HCEC 1CT (cell line): ENCODE data around the gene PROK1.
"Not testable (repeated sequence)": the region's sequence is repeated elsewhere in the genome, so short reads cannot be mapped to it uniquely, and the experiment has no call there.

Experiments used
- DNase-seq: peaks from one replicate; pipeline ENCODE4 v3.0.0-alpha.2; 2017

The PROK1 gene

GRCh38 chr1:110434946-110435345, 16.0 kb upstream of the PROK1 start:
- no peak for DNase-seq

DNA sequence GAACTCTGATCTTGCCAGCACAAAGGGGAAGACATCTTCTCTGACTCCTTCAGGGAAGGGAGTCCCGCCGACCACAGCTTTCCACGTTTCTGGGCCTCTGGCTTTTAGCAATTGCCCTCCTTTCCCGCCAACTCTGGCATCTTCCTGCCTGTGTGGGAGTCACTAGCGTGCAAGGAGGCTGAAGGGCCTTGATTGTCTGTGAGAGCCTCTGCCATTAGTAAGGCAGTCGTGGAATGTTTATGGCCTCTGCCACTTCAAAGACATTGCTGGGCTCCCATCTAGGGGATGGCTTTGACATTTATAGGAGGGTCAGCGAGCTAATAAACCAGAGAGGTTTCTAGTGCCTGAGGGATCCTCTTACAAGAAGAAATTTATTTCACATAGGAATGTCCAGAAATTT, 14.3 kb upstream of the PROK1 start:
- no peak for DNase-seq

- DNase-seq = not testable (repeated sequence)
These were observed 13.2 kb upstream of the PROK1 start for GRCh38 chr1:110437645-110438299.

DNA sequence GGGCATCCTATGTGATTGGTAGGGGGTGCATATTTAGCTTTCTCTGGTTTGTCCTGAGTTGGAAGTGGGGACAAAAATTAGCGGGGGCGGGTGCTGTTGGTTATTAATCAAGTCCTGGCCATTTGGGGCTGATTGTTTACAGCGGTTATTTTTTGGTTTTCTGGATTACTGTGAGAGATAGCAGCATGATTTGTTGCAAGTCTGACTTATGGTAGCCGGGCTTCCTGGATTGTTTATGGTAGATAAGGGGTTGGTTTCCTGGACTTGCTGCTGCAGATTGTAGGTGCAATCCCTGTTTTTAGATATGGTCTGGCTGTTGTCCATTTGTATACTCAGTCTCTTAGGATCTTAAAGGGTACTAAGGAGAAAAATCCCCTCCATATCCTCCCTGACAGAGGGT, 12.1 kb upstream of the PROK1 start:
- no peak for DNase-seq

DNA sequence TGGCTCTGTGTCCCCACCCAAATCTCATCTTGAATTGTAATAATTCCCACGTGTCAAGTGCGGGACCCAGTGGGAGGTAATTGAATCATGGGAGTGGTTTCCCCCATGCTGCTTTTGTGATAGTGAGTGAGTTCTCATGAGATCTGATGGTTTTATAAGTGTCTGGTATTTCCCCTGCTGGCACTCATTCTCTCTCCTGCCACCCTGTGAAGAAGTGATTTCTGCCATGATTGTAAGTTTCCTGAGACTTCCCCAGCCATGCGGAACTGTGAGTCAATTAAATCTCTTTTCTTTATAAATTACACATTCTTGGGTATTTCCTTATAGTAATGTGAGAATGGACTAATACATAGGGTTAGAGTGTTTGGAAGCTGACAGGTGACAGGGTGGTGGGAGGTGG, 11.1 kb upstream of the PROK1 start:
- not testable (repeated sequence) for DNase-seq

GRCh38 chr1:110440877-110441276, 10.1 kb upstream of the PROK1 start:
- no peak for DNase-seq

DNA sequence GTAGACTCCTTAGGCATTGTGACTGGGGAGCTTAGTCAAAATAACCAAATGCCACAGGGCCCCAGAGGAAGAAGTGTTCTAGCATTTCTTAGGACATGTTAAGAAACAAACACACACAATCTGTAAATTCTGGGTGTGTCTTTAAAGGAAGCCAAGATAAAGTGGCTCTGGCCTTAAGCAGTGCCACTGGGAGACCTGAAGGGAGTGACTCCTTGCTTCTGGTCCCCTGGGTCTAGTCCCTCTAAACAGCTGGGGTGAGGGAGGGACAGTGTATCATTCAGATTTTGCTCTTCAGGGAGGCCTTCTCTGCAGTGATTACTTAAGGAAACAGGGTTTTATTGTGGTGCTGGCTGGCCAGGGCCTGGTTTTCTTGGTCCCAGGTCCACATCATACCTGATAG, 9.1 kb upstream of the PROK1 start:
- no peak for DNase-seq

GRCh38 chr1:110443451-110443850, 7.5 kb upstream of the PROK1 start:
- DNase-seq = no peak

DNA sequence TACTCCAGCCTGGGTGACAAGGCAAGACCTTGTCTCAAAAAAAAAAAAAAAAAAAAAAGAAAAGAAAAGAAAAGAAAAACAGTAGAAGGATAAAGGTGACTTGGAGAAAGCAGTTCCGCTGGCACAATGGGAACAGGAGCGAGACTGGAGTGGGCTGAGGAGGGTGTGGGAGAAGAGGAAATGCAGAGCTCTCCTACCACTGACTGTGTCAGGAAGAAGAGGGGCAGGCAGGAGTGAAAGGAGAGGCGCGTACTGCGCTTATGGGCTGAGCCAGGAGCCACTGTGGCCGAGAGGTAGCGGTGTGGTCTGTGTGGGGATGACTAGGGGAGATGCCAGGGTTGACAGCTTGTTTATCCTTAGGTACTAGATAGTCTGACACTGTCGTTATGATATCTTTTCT, 6.4 kb upstream of the PROK1 start:
- DNase-seq = no peak

GRCh38 chr1:110449661-110450651, 993 bp upstream of the PROK1 start:
- DNase-seq = peak; percentile 14

- DNase-seq = no peak
These were observed 1.4 kb downstream of the PROK1 start for GRCh38 chr1:110452330-110452729.

GRCh38 chr1:110453829-110454228, 2.9 kb downstream of the PROK1 start:
- DNase-seq = no peak

- DNase-seq = no peak
These were observed 3.4 kb downstream of the PROK1 start for GRCh38 chr1:110454328-110454727.

DNA sequence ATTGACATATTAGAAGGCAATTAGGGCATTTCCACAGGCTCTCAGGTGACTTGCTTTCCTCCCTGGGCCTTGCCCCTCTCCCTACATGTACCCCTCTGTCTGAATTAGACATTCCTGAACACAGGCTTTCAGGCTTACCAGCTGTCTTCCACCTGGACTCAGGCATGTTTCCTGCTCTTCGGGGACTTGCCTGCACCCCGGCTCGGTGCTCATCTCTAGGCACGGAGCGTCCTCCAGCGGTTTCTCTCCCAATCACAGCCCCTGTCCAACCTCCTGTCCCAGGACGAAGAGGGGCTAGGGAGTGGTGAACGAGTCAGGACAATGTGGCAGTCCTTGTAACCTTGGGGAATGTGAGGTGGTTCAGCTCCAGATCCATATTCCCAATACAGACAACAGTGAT, 4.2 kb downstream of the PROK1 start:
- DNase-seq = no peak

DNA sequence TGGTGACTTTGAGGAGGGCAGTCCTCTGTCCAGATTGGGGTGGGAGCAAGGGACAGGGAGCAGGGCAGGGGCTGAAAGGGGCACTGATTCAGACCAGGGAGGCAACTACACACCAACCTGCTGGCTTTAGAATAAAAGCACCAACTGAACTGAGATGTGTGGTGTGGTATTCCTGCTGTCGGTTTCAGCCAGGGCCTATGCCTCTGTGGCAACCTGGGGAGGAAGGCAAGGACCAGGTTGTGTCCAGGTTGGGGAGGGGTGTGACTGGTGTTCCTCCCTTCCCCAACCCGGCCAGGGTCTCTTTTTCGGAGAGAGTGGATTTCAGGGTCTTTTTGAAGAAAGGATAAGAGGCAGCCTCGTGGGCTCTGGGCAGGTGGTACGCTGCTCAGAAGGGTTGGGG, 6.3 kb downstream of the PROK1 start:
- no peak for DNase-seq

GRCh38 chr1:110460253-110461220, 9.6 kb downstream of the PROK1 start:
- DNase-seq = peak; percentile 64

DNA sequence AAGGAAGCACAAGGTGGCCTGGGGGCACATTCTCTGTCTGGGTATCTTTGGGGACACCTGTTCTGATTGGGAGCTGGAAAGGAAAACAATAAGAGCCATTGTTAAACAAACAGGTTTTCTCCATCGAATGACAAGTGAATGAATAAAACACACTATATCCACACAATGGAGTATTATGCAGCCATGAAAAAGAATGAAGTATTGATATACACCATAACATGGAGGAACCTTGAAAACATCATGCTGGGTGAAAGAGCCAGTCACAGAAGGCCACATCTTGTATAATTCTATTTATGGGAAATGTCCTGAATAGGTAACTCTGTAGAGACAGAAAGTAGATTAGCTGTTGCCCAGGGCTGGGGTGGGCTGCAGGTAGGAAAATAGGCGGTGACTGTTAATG, 11.1 kb downstream of the PROK1 start:
- no peak for DNase-seq

- no peak for DNase-seq
These were observed 12.0 kb downstream of the PROK1 start for GRCh38 chr1:110462964-110463363.

DNA sequence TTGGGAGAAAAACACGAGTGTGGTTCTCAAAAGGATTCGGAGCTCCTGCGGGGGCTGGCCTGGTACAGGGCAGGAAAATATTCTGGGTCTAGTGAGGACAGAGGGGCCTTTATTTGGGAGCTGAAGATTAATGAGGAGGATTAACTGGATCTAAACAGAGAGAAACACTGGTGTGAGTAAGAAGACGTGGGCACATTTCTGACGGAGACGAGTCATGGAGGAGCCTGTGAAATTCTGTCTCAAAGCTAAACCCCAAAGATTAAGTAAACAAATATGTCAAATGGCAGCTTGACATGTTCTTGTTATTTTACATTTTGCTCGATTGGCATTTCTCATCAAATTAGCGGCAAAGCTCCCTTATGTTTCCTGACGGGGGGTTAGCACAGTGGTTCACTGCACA, 12.8 kb downstream of the PROK1 start:
- DNase-seq = peak; percentile 72

DNA sequence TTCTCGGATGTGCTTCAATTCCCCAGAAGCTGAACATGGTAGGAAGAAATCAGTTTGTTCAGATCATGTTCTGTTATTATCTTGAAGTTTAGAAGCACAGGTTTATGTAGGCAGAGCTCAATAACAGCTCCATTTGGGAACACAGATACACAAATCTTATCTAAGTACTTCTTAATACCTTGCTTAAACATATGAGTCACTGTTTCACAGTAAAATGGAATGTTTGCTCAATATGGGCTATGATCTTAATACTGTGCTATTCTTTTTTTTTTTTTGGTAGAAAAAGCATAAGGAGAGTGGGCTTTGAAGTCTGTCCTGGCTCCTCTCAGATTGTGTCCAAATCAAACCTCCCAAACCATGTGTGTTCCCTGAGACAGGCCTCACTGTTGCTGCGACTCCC, 13.4 kb downstream of the PROK1 start:
- peak; percentile 76 for DNase-seq

- no peak for DNase-seq
These were observed 14.3 kb downstream of the PROK1 start for GRCh38 chr1:110465038-110465813.

DNA sequence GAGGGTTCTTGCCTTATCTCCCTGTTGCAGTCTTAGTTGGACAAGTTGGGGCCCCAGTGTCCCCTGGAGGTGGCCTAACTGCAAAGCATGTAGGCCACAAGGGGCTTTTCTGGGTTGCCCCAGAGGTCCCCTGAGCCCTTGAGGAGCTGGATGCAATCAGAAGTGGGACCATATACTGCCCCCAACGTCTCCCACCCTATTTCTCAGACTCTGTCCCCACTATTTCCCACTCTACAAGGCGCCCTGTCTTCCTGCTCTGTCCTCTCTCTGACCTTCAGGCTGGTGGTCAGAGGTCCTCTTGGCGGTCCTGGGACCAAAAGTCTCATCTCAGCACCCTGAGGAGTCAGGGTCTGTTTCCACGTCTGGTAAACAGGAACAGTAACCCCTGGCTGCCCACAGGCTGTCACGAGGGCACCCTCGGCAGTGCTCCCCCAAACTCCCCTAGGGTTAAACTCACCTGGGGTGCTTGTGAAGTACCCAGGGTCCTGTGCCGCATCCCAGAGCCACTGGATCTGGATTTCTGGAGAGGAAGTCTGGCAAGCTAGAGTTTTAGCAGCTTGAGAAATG, 14.9 kb downstream of the PROK1 start:
- DNase-seq = no peak
